Caco-2 (cell line): ENCODE data around the gene PKN1. TPM values are rescaled to one million over a fixed set of nuclear protein-coding genes. Genes with fewer than 3 reads are reported as not detected.
"Not testable (repeated sequence)": the region's sequence is repeated elsewhere in the genome, so short reads cannot be mapped to it uniquely, and the experiment has no call there.

Source experiments
- BruUV-seq: library from RNA; stranded (reverse); fragments of 400-500 nt; replicated peaks from 2 replicates; lab custom pipeline; 2021; lab: Mats Ljungman, UMichigan
- CTCF ChIA-PET: fragments of 300-600 bp; sonication (Branson Sonifier 250); formaldehyde crosslinking; loops from one replicate; lab custom pipeline; 2022; ENCODE audit warnings: antibody characterized with exemption; lab: Charles Lee
- POLR2A ChIA-PET: fragments of 300-600 bp; sonication (Branson Sonifier 250); formaldehyde crosslinking; loops from one replicate; lab custom pipeline; 2022; ENCODE audit warnings: antibody characterized with exemption; lab: Charles Lee
- DNase-seq, 2 experiments: peaks; one replicate each; pipeline versions ENCODE4 v3.0.0 to v3.0.0-alpha.2; 2020 to 2022
- H3K27me3 ChIP-seq: replicated peaks from 2 replicates; pipeline ENCODE4 v1.6.0; 2011; ENCODE audit warnings: low read length; ENCODE audit not compliant: control insufficient read depth, insufficient read depth
- H3K36me3 ChIP-seq: 2 replicates; pipeline ENCODE4 v1.5.1; 2011; ENCODE audit warnings: low read length; ENCODE audit not compliant: control insufficient read depth, insufficient read depth
- H3K4me1 ChIP-seq: fragments of 250-450 bp; sonication (Bioruptor Pico); 2 replicates; pipeline ENCODE4 v1.5.1; 2020; ENCODE audit warnings: mild to moderate bottlenecking
- H3K4me3 ChIP-seq: 2 replicates; pipeline ENCODE4 v1.5.1; 2011; ENCODE audit warnings: low read depth, mild to moderate bottlenecking, control low read depth, low read length
- H3K9me3 ChIP-seq: fragments of 250-450 bp; sonication (Bioruptor Pico); 2 replicates; pipeline ENCODE4 v1.5.1; 2020; ENCODE audit warnings: mild to moderate bottlenecking, moderate library complexity
- H3K27ac Mint-ChIP-seq: one replicate; pipeline ENCODE4 v1.8.0; 2022; ENCODE audit warnings: mixed read lengths; ENCODE audit not compliant: unreplicated experiment
- H3K27me3 Mint-ChIP-seq: one replicate; pipeline ENCODE4 v1.8.0; 2022; ENCODE audit warnings: mixed read lengths; ENCODE audit not compliant: insufficient read depth, unreplicated experiment
- H3K36me3 Mint-ChIP-seq: one replicate; pipeline ENCODE4 v1.8.0; 2022; ENCODE audit warnings: mild to moderate bottlenecking, mixed read lengths; ENCODE audit not compliant: insufficient read depth, unreplicated experiment
- H3K4me1 Mint-ChIP-seq: one replicate; pipeline ENCODE4 v1.8.0; 2022; ENCODE audit warnings: low read depth, mixed read lengths; ENCODE audit not compliant: unreplicated experiment
- H3K4me3 Mint-ChIP-seq: one replicate; pipeline ENCODE4 v1.8.0; 2022; ENCODE audit warnings: mild to moderate bottlenecking, moderate library complexity, mixed read lengths; ENCODE audit not compliant: unreplicated experiment
- H3K9me3 Mint-ChIP-seq: one replicate; pipeline ENCODE4 v1.8.0; 2022; ENCODE audit warnings: mixed read lengths; ENCODE audit not compliant: unreplicated experiment
- CTCF ChIP-seq, 2 experiments: fragments of 200-600 bp in 1 of 2; IDR thresholded peaks; 1 replicate in 1 of 2; 2 replicates in 1 of 2; pipeline versions ENCODE4 v1.5.1 to v1.8.0; 2011 to 2022; ENCODE audit warnings: antibody characterized with exemption in 1 of 2, control low read depth in 1 of 2, inconsistent platforms in 1 of 2, low read depth in 1 of 2, low read length in 1 of 2, mild to moderate bottlenecking in 1 of 2, moderate library complexity in 1 of 2; ENCODE audit not compliant: insufficient read depth in 1 of 2, severe bottlenecking in 1 of 2, unreplicated experiment in 1 of 2
- intact Hi-C: fragments of 100-400 bp; cut with micrococcal nuclease; formaldehyde crosslinking; loops from one replicate; pipeline ENCODE4 v1.10.0; 2022; ENCODE audit not compliant: unreplicated experiment
- total RNA-seq: library from RNA; stranded (reverse); gene quantifications from 2 replicates; pipeline ENCODE4 v1.2.3, GENCODE V29; 2022

The PKN1 gene
- total RNA-seq, 1 experiment from 2014 or later = 102 TPM

- H3K36me3 Mint-ChIP-seq = peaks cover 6% of the 10 kb centered on the region
- POLR2A ChIA-PET = no interaction called here
- no peaks in the 10 kb centered on the region for H3K4me1 Mint-ChIP-seq
- no peaks in the 10 kb centered on the region for H3K9me3 Mint-ChIP-seq
- CTCF ChIA-PET = no interaction called here
- H3K4me1 ChIP-seq = no peaks in the 10 kb centered on the region
- intact Hi-C loops = no loop called here
- TF ChIP-seq CTCF (IDR thresholded peaks at IDR 0.05; ENCODE audit: insufficient read depth in 1 of 2, low read depth in 1 of 2, low read length in 1 of 2, severe bottlenecking in 1 of 2, unreplicated experiment in 1 of 2) = no peak
- no peaks in the 10 kb centered on the region for H3K27me3 Mint-ChIP-seq
- BruUV-seq = no TSS peak
- H3K36me3 ChIP-seq = no peaks in the 10 kb centered on the region; the same call in 1 of the 2 replicates
- H3K27me3 ChIP-seq = no peaks in the 10 kb centered on the region
- H3K9me3 ChIP-seq = no peaks in the 10 kb centered on the region
- H3K4me3 Mint-ChIP-seq = no peak overlapping the region
- no peak for DNase-seq
- no peak overlapping the region for H3K4me3 ChIP-seq
- no peak overlapping the region for H3K27ac Mint-ChIP-seq
These were observed 26.6 kb downstream of the PKN1 start for GRCh38 chr19:14459703-14460102.

DNA sequence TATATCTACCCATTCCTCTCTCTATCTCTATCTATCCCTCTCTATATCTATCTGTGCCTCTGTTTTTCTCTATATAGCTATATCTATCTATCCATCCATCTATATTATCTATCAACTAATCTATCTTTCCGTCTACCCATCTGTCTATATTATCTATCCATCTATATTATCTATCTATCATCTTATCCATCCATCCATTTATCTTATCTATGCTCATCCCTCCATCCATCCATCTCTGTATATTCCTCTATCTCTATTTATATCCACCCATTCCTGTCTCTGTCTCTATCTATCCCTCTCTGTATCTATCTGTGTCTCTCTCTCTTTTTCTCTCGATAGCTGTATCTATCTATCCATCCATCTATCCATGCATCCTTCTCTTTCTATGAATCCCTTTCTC, 27.8 kb downstream of the PKN1 start:
- intact Hi-C loops = no loop called here

GRCh38 chr19:14462401-14462800, 29.3 kb downstream of the PKN1 start:
- peaks cover 12% of the 10 kb centered on the region for H3K36me3 Mint-ChIP-seq

More for the DNA sequence above, 27.8 kb downstream of the PKN1 start:
- no peaks in the 10 kb centered on the region for H3K9me3 Mint-ChIP-seq
- POLR2A ChIA-PET = no interaction called here
- BruUV-seq = no TSS peak
- Histone ChIP-seq H3K9me3 (no peaks in the 10 kb centered on the region), H3K4me1 (no peaks in the 10 kb centered on the region), H3K4me3 (no peak overlapping the region), H3K27me3 (no peaks in the 10 kb centered on the region), H3K36me3 (no peaks in the 10 kb centered on the region; the same call in 1 of the 2 replicates)
- peaks cover 8% of the 10 kb centered on the region for H3K36me3 Mint-ChIP-seq
- H3K4me3 Mint-ChIP-seq = no peak overlapping the region
- no peak for TF ChIP-seq CTCF (IDR thresholded peaks at IDR 0.05; ENCODE audit: insufficient read depth in 1 of 2, low read depth in 1 of 2, low read length in 1 of 2, severe bottlenecking in 1 of 2, unreplicated experiment in 1 of 2)
- no peaks in the 10 kb centered on the region for H3K4me1 Mint-ChIP-seq
- no peak overlapping the region for H3K27ac Mint-ChIP-seq
- no peak for DNase-seq
- no peaks in the 10 kb centered on the region for H3K27me3 Mint-ChIP-seq
- CTCF ChIA-PET = no interaction called here

DNA sequence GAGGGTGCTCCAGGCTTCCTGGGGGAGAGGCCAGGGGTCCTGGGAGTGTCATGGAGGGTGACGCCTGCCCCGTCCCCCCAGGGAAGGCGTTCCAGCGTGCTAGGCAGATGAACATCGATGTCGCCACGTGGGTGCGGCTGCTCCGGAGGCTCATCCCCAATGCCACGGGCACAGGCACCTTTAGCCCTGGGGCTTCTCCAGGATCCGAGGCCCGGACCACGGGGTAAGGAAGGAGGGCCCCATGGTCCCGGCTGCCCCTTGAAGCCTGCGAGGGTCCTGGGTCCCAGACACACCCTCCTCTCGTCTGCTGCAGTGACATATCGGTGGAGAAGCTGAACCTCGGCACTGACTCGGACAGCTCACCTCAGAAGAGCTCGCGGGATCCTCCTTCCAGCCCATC, 30.6 kb downstream of the PKN1 start:
- Mint-ChIP-seq H3K9me3 (no peaks in the 10 kb centered on the region), H3K27ac (no peak overlapping the region), H3K4me1 (no peaks in the 10 kb centered on the region), H3K36me3 (peaks cover 12% of the 10 kb centered on the region), H3K27me3 (no peaks in the 10 kb centered on the region), H3K4me3 (no peak overlapping the region)
- CTCF ChIA-PET = no interaction called here
- no peaks in the 10 kb centered on the region for H3K9me3 ChIP-seq
- no TSS peak for BruUV-seq
- no peaks in the 10 kb centered on the region for H3K4me1 ChIP-seq
- H3K36me3 ChIP-seq = no peaks in the 10 kb centered on the region
- no peak overlapping the region for H3K4me3 ChIP-seq
- intact Hi-C loops = no loop called here
- TF ChIP-seq CTCF (IDR thresholded peaks at IDR 0.05; ENCODE audit: insufficient read depth in 1 of 2, low read depth in 1 of 2, low read length in 1 of 2, severe bottlenecking in 1 of 2, unreplicated experiment in 1 of 2) = no peak
- POLR2A ChIA-PET = no interaction called here
- no peaks in the 10 kb centered on the region for H3K27me3 ChIP-seq
- no peak for DNase-seq

More at GRCh38 chr19:14462401-14462800, 29.3 kb downstream of the PKN1 start:
- H3K4me3 ChIP-seq, H3K4me1 Mint-ChIP-seq, H3K27ac Mint-ChIP-seq, H3K9me3 Mint-ChIP-seq, H3K27me3 ChIP-seq, H3K4me1 ChIP-seq, BruUV-seq, H3K36me3 ChIP-seq, CTCF ChIA-PET, H3K27me3 Mint-ChIP-seq, POLR2A ChIA-PET, H3K9me3 ChIP-seq, H3K4me3 Mint-ChIP-seq, DNase-seq, intact Hi-C loops: not testable (repeated sequence)
